ENCODE data around the gene RNF166. TPM values are rescaled to one million over a fixed set of nuclear protein-coding genes. Genes with fewer than 3 reads are reported as not detected.

Gene RNF166
- polyA plus RNA-seq, 3 donors = 99.3 to 255 (median 120) TPM

- Histone ChIP-seq H3K4me2 (replicated peaks; ENCODE audit: extremely low read depth, low read length, poor library complexity, severe bottlenecking) (no peak overlapping the region), H3K27me3 (ENCODE audit: control insufficient read depth in 2 of 2, insufficient read depth in 2 of 2, low read length in 2 of 2) (no peaks in the 10 kb centered on the region), H3K4me3 (replicated peaks in 1 of 3; ENCODE audit: low read depth in 2 of 3, low read length in 3 of 3) (no peak overlapping the region), H3K9ac (ENCODE audit: insufficient read depth, low read length, poor library complexity, severe bottlenecking) (no peak overlapping the region), H3K9me3 (replicated peaks in 1 of 2; ENCODE audit: control insufficient read depth in 1 of 2, insufficient read depth in 1 of 2, low read length in 2 of 2) (no peaks in the 10 kb centered on the region), H3K27ac (ENCODE audit: low read depth in 1 of 2, low read length in 2 of 2) (no peak overlapping the region), H3K4me1 (ENCODE audit: control insufficient read depth in 1 of 2, insufficient read depth in 2 of 2, low read length in 2 of 2) (no peaks in the 10 kb centered on the region), H4K20me1 (ENCODE audit: insufficient read depth, low read length) (peaks cover 83% of the 10 kb centered on the region), H3K79me2 (ENCODE audit: insufficient read depth, low read length) (peaks cover 29% of the 10 kb centered on the region), H2AFZ (ENCODE audit: insufficient read depth, low read depth, low read length, poor library complexity, severe bottlenecking) (no peak overlapping the region), H3K36me3 (replicated peaks in 1 of 2; ENCODE audit: control insufficient read depth in 1 of 2, insufficient read depth in 2 of 2, low read length in 2 of 2) (peaks cover 73 to 83% of the 10 kb centered on the region in 2 donors)
- peaks cover 0 to 1% (median 0%) of the 10 kb centered on the region in 3 donors for H3K27me3 Mint-ChIP-seq (ENCODE audit: low read depth in 3 of 3)
- no peaks in the 10 kb centered on the region for H3K9me3 Mint-ChIP-seq
- DNase-seq = no peak
- no peak overlapping the region for H3K27ac Mint-ChIP-seq
- no peak for TF ChIP-seq CTCF (IDR thresholded peaks at IDR 0.05)
- WGBS (ENCODE audit: insufficient coverage) = 97% methylated on average over 12 of the region's 13 CpGs
- peaks cover 49 to 65% of the 10 kb centered on the region in 2 donors for H3K36me3 Mint-ChIP-seq
- H3K4me1 Mint-ChIP-seq = no peaks in the 10 kb centered on the region
- H3K4me3 Mint-ChIP-seq = no peak overlapping the region
- intact Hi-C loops (cut with micrococcal nuclease) = no loop called here
These were observed 26.7 kb upstream of the RNF166 start for GRCh38 chr16:88732961-88733294.

GRCh38 chr16:88732172-88732960, 26.2 kb upstream of the RNF166 start:
- Mint-ChIP-seq H3K27me3 (ENCODE audit: low read depth in 3 of 3) (peaks cover 0 to 1% (median 0%) of the 10 kb centered on the region in 3 donors), H3K4me1 (no peaks in the 10 kb centered on the region), H3K36me3 (peaks cover 52 to 70% of the 10 kb centered on the region in 2 donors), H3K9me3 (no peaks in the 10 kb centered on the region), H3K4me3 (no peak overlapping the region), H3K27ac (peak overlapping the region in 1 of 7 donors; percentile 40)
- Histone ChIP-seq H2AFZ (ENCODE audit: insufficient read depth, low read depth, low read length, poor library complexity, severe bottlenecking) (no peak overlapping the region), H3K4me1 (ENCODE audit: control insufficient read depth in 1 of 2, insufficient read depth in 2 of 2, low read length in 2 of 2) (no peaks in the 10 kb centered on the region), H3K9ac (ENCODE audit: insufficient read depth, low read length, poor library complexity, severe bottlenecking) (no peak overlapping the region), H3K79me2 (ENCODE audit: insufficient read depth, low read length) (peaks cover 25% of the 10 kb centered on the region), H3K4me2 (replicated peaks; ENCODE audit: extremely low read depth, low read length, poor library complexity, severe bottlenecking) (no peak overlapping the region), H3K36me3 (replicated peaks in 1 of 2; ENCODE audit: control insufficient read depth in 1 of 2, insufficient read depth in 2 of 2, low read length in 2 of 2) (peaks cover 75 to 84% of the 10 kb centered on the region in 2 donors), H3K27me3 (ENCODE audit: control insufficient read depth in 2 of 2, insufficient read depth in 2 of 2, low read length in 2 of 2) (no peaks in the 10 kb centered on the region), H4K20me1 (ENCODE audit: insufficient read depth, low read length) (peaks cover 83% of the 10 kb centered on the region), H3K4me3 (replicated peaks in 1 of 3; ENCODE audit: low read depth in 2 of 3, low read length in 3 of 3) (no peak overlapping the region), H3K9me3 (replicated peaks in 1 of 2; ENCODE audit: control insufficient read depth in 1 of 2, insufficient read depth in 1 of 2, low read length in 2 of 2) (no peaks in the 10 kb centered on the region), H3K27ac (ENCODE audit: low read depth in 1 of 2, low read length in 2 of 2) (no peak overlapping the region)
- TF ChIP-seq CTCF (IDR thresholded peaks at IDR 0.05) = no peak
- intact Hi-C loops (cut with micrococcal nuclease) = no loop called here
- DNase-seq = no peak
- 86% methylated on average over 20 of the region's 30 CpGs for WGBS (ENCODE audit: insufficient coverage)

Data from CD14-positive monocyte (primary cell).